ENCODE data around the gene BIRC2.
"Not testable (repeated sequence)": the region's sequence is repeated elsewhere in the genome, so short reads cannot be mapped to it uniquely, and the experiment has no call there.

DNA sequence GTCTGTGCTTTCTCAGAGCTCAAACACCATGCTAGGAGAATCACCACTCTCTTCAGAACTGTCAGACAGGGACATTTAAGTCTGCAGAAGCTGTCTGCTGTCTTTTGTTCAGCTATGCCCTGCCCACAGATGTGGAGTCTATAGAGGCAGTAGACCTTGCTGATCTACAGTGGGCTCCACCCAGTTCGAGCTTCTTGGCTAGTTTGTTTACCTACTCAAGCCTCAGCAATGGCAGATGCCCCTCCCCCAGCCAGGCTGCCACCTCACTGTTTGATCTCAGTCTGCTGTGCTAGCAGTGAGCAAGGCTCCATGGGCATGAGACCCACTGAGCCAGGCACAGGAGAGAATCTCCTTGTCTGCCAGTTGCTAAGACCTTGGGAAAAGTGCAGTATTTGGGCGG lies 46.2 kb upstream of the BIRC2 start:
- TF ChIP-seq, protein P1, sequence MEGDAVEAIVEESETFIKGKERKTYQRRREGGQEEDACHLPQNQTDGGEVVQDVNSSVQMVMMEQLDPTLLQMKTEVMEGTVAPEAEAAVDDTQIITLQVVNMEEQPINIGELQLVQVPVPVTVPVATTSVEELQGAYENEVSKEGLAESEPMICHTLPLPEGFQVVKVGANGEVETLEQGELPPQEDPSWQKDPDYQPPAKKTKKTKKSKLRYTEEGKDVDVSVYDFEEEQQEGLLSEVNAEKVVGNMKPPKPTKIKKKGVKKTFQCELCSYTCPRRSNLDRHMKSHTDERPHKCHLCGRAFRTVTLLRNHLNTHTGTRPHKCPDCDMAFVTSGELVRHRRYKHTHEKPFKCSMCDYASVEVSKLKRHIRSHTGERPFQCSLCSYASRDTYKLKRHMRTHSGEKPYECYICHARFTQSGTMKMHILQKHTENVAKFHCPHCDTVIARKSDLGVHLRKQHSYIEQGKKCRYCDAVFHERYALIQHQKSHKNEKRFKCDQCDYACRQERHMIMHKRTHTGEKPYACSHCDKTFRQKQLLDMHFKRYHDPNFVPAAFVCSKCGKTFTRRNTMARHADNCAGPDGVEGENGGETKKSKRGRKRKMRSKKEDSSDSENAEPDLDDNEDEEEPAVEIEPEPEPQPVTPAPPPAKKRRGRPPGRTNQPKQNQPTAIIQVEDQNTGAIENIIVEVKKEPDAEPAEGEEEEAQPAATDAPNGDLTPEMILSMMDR (conservative IDR thresholded peaks at IDR 0.05 in 1 of 2, IDR thresholded peaks at IDR 0.05 in 1 of 2; ENCODE audit: low read depth in 1 of 2, low read length in 2 of 2): not testable (repeated sequence)
- not testable (repeated sequence) for TF ChIP-seq EZH2 (IDR thresholded peaks at IDR 0.05; ENCODE audit: low read length, missing control alignments)
